WI38 (cell line): Measurements from ENCODE around the gene UCK1.

ENCODE experiments used
- H3K4me3 ChIP-seq: 2 replicates; pipeline ENCODE4 v1.5.1; 2011; ENCODE audit warnings: low read depth, mild to moderate bottlenecking, control low read depth, low read length
- TF ChIP-seq, protein P1 (sequence below): IDR thresholded peaks from 2 replicates; pipeline ENCODE4 v1.5.1; 2012; ENCODE audit warnings: low read depth, mild to moderate bottlenecking, control low read depth, low read length

The UCK1 gene

DNA sequence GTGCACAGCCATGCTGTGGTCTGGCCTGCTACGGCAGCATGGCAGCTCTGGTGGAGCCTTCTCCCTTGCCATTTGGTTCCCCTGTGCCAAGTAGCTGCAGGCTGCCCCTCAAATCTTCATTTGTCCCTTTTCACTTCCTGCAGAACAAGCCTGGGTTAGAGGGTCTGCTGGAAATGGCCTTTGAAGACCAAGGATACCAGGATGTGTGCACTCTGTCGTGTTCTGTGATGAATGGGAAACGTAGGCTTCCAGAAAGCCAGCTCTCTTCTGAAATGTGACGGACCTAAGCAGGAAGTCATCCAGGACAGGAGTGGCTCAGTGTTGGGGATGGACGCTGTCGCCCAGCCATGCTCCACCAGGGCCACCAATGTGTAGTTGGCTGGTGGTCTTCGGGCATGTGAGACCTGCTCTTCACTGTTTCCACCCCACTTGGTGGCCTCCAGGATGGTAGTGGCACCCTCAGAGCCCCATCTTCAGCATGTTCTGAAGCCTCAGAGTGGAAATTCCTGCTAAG lies 31.8 kb downstream of the UCK1 start:
- TF ChIP-seq, protein P1, sequence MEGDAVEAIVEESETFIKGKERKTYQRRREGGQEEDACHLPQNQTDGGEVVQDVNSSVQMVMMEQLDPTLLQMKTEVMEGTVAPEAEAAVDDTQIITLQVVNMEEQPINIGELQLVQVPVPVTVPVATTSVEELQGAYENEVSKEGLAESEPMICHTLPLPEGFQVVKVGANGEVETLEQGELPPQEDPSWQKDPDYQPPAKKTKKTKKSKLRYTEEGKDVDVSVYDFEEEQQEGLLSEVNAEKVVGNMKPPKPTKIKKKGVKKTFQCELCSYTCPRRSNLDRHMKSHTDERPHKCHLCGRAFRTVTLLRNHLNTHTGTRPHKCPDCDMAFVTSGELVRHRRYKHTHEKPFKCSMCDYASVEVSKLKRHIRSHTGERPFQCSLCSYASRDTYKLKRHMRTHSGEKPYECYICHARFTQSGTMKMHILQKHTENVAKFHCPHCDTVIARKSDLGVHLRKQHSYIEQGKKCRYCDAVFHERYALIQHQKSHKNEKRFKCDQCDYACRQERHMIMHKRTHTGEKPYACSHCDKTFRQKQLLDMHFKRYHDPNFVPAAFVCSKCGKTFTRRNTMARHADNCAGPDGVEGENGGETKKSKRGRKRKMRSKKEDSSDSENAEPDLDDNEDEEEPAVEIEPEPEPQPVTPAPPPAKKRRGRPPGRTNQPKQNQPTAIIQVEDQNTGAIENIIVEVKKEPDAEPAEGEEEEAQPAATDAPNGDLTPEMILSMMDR: no peak
- H3K4me3 ChIP-seq: no peak overlapping the region

DNA sequence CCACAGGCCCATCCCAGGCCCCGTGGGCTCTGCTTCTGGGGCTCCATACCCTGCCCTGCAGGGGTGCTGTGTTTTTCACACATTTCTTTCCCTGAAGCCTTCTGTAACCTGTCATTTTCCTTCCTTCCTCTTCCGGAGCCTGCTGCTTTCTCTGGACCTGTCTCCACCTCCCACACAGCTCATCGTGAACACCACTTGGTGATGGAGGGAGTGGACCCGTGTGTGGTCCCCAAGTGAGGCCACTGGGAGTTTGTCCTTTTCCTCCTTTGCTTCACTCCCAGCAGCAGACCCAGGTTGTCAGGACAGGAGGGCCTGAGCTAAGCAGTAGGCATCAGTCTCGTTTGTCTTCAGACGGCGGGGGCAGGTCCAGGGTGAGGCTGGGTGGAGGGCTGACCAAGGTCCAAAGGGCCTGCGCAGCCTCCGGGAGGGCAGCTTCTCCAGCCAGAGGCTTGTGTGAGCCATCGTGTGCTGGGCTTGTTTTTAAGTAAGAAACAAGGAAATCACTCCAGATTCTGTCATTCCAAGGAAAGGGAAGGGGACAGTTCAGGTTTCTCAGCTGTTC lies 34.1 kb downstream of the UCK1 start:
- no peak overlapping the region for H3K4me3 ChIP-seq

DNA sequence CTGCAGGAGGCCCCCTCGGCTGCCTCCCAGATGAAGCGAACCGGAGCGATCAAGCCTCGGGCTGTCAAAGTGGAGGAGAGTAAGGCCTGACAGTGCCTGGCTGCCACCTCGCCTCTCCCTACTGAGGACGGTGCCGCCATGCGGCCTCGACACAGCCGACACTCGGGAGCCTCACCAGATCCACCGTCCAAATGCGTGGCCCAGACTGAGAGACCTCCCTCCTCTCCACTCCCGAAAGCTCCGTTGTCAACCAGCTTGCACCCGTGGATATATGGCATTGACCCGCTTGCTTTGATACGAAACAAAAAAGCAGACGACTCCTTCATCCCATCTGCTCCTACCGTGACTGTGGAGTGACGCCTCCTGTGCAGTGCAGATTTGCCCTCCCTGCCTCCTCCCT lies 35.3 kb downstream of the UCK1 start:
- TF ChIP-seq, protein P1: no peak
- no peak overlapping the region for H3K4me3 ChIP-seq

More for the DNA sequence above, 34.1 kb downstream of the UCK1 start:
- TF ChIP-seq, protein P1: no peak

DNA sequence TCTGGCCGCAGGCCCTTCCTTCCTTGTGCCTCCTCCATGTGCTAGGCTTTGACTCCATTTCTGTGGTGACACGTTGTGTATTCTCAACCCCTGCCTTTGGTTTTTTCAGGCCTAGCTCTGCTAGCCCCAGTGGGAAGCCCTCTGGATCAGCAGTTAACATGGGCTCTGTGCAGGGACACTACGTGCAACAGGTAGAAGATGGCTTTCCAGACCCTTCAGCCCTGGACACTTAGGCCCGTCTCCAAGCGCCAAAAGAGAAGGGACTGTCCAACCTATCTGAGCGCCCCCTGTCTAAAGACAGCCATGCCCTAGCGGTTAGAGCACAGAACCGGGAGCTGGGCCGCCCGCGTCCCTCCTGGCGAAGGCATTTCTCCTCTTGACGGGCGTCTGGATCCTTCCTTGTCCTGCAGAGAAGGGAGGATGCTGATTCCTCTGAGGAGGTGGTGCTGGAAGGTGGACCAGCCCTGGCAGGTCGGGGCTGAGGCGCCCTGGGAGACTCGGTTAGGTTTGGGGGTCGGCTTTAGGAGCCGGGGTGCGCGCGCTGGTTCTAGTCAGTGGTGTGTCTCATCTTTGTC lies 36.7 kb downstream of the UCK1 start:
- H3K4me3 ChIP-seq: no peak overlapping the region
- TF ChIP-seq, protein P1: no peak

DNA sequence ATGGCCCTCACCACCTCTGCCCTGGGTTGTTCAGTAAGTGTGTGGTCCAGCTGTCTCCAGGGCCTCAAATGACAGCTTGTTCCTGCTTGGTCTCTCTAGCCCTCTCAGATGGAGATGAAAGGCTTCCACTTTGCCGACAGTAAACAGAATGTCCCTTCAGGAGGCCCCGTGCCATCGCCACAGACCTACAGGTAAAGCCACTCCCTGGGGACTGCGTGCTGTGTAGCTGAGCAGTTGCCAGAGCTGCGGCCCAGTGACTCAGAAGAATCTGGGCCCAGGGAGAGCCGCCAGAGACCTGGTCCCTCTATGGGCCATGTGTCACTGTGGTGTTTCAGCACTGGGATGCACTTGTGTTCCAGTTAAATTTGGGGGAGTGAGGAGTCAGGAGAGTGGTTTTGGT lies 39.0 kb downstream of the UCK1 start:
- TF ChIP-seq, protein P1: no peak
- H3K4me3 ChIP-seq: no peak overlapping the region

DNA sequence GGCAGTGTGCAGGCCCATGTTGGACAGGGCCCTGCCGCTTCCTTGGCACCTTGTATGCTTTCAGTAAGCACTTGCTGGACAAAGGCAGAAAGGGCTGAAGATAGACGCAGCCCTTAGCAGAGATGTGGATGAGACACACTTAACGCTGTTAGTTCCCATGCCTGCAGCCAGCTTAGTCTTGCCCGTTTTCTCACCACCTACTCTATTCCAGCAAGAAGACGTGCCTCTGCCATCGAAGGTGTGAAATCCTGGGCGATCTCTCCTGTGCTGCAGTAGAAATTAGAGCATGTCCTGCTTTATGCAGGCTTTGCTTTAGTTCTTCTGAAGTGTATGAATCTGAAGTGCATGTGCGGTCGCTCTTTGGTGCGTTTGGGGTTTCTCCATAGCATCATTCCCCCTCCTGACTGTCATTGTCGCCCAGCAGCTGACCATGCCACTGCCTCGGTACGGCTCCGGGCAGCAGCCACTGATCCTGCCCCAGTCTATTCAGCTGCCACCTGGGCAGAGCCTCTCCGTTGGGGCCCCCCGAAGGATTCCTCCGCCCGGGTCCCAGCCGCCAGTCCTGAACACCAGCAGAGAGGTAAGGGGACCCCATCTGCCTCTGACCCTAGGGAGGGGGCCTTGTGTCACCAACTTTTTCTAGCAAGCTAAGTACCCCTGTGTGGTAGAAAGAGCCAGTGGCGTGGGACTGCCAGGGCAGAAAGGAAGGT lies 39.9 kb downstream of the UCK1 start:
- TF ChIP-seq, protein P1: no peak
- H3K4me3 ChIP-seq: no peak overlapping the region

DNA sequence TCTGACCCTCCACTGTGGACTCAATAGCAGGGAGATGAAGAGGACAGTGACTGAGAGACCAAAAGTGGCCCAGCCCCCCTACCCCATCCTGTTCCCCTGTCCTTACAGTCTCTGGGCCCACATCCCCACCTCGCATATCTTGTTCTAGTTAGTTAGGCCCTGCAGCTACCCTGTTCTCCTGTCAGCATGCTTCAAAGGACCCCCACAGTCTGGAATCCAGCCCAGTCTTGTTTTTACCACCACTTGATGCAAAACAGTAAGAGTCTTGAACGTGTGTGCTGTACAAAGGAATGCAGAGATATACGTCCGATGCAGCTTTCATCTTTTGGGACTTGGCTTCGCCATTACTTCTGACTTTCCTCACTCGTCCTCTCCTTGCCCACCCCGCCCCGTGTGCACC lies 40.5 kb downstream of the UCK1 start:
- H3K4me3 ChIP-seq: no peak overlapping the region
- TF ChIP-seq, protein P1: no peak
